A549 (cell line): ENCODE measurements around the gene GABBR2. TPM values are rescaled to one million over a fixed set of nuclear protein-coding genes. Genes with fewer than 3 reads are reported as not detected.

ENCODE experiments used
- ATAC-seq, 2 experiments: fragments of 200-7000 bp in 1 of 2; fragments of >200 bp in 1 of 2; cut with Nextera tagmentation in 1 of 2; cut with Tn5 transposase in 1 of 2; 3 replicates each; pipeline versions ENCODE4 v1.8.0 to v1.9.1; 2018 to 2020; ENCODE audit warnings: mild to moderate bottlenecking in 1 of 2, moderate library complexity in 1 of 2
- CTCF ChIA-PET: fragments of 300-600 bp; sonication (Branson Sonifier 250); formaldehyde crosslinking; extraction: SDS; loops from one replicate; lab custom pipeline; 2021; ENCODE audit warnings: antibody characterized with exemption, inconsistent platforms; lab: Yijun Ruan, JAX
- POLR2A ChIA-PET: fragments of 350-600 bp; formaldehyde crosslinking; extraction: SDS; loops from one replicate; lab custom pipeline; 2021; ENCODE audit warnings: antibody characterized with exemption, inconsistent platforms; lab: Yijun Ruan, JAX
- DNase-seq, 2 experiments: peaks; one replicate each; pipeline versions ENCODE4 v3.0.0 to v3.0.0-alpha.2; 2011 to 2016; ENCODE audit warnings: low read depth in 1 of 2, low spot score in 1 of 2
- FAIRE-seq: peaks from 2 replicates; lab custom pipeline; 2011; peaks lifted over from hg19 to GRCh38; lab: Jason Lieb, UNC
- H3K27ac ChIP-seq, 2 experiments: fragments of >200 bp; sonication (Bioruptor Twin); formaldehyde crosslinking; 3 replicates each; pipeline ENCODE4 v1.5.1; 2016 to 2017
- H3K4me1 ChIP-seq: fragments of >200 bp; sonication (Bioruptor Twin); formaldehyde crosslinking; 3 replicates; pipeline ENCODE4 v1.6.1; 2016
- H3K4me2 ChIP-seq: fragments of >200 bp; sonication (Bioruptor Twin); formaldehyde crosslinking; 3 replicates; pipeline ENCODE4 v1.6.1; 2016
- H3K4me3 ChIP-seq: fragments of >200 bp; sonication (Bioruptor Twin); formaldehyde crosslinking; 3 replicates; pipeline ENCODE4 v1.5.1; 2016
- H3K9me3 ChIP-seq: fragments of >200 bp; sonication (Bioruptor Twin); formaldehyde crosslinking; 3 replicates; pipeline ENCODE4 v1.6.1; 2016
- ATOH8 ChIP-seq: fragments of 250-450 bp; sonication (Bioruptor Pico); IDR thresholded peaks from 2 replicates; pipeline ENCODE4 v1.5.0; 2020; ENCODE audit warnings: low read depth, mild to moderate bottlenecking, moderate library complexity
- CBX2 ChIP-seq: fragments of 200-600 bp; sonication (generic); IDR thresholded peaks from 2 replicates; pipeline ENCODE4 v1.6.1; 2016; ENCODE audit warnings: low read depth, mild to moderate bottlenecking, borderline replicate concordance
- CHD4 ChIP-seq: fragments of 200-600 bp; sonication (generic); IDR thresholded peaks from 2 replicates; pipeline ENCODE4 v1.6.1; 2016; ENCODE audit warnings: antibody characterized with exemption, mild to moderate bottlenecking, borderline replicate concordance
- EHF ChIP-seq: fragments of 250-450 bp; sonication (Bioruptor Pico); IDR thresholded peaks from 2 replicates; pipeline ENCODE4 v1.5.0; 2020; ENCODE audit warnings: mild to moderate bottlenecking
- EHMT2 ChIP-seq: fragments of 200-600 bp; sonication (generic); IDR thresholded peaks from 2 replicates; pipeline ENCODE4 v1.6.1; 2016; ENCODE audit warnings: antibody characterized with exemption, low read depth, mild to moderate bottlenecking, moderate library complexity
- EP300 ChIP-seq, 2 experiments: fragments of >200 bp; sonication (Bioruptor Twin); formaldehyde crosslinking; IDR thresholded peaks; 2 replicates in 1 of 2; 3 replicates in 1 of 2; pipeline ENCODE4 v1.6.1; 2016 to 2017
- ESRRA ChIP-seq: fragments of 150-350 bp; IDR thresholded peaks from 2 replicates; pipeline ENCODE4 v1.6.1; 2014; ENCODE audit warnings: mild to moderate bottlenecking, low read length, borderline replicate concordance
- FOSL2 ChIP-seq, 2 experiments: fragments of 450-650 bp in 1 of 2; fragments of >200 bp in 1 of 2; sonication (Bioruptor Twin) in 1 of 2; formaldehyde crosslinking; IDR thresholded peaks; 2 replicates each; pipeline versions ENCODE4 v1.5.0 to v1.6.1; 2016 to 2020; ENCODE audit warnings: mild to moderate bottlenecking in 1 of 2, moderate library complexity in 1 of 2
- FOXS1 ChIP-seq: fragments of 250-450 bp; sonication (Bioruptor Pico); IDR thresholded peaks from 2 replicates; pipeline ENCODE4 v1.5.0; 2020; ENCODE audit warnings: mild to moderate bottlenecking, moderate library complexity
- HOXB5 ChIP-seq: fragments of 250-450 bp; sonication (Bioruptor Pico); IDR thresholded peaks from 2 replicates; pipeline ENCODE4 v1.5.0; 2020; ENCODE audit warnings: mild to moderate bottlenecking, moderate library complexity
- JUN ChIP-seq, 2 experiments: fragments of >200 bp; sonication (Bioruptor Twin); formaldehyde crosslinking; IDR thresholded peaks; 2 replicates in 1 of 2; 3 replicates in 1 of 2; pipeline ENCODE4 v1.6.1; 2016 to 2017
- JUNB ChIP-seq: fragments of >200 bp; sonication (Bioruptor Twin); formaldehyde crosslinking; IDR thresholded peaks from 2 replicates; pipeline ENCODE4 v1.6.1; 2016
- MAZ ChIP-seq: fragments of 150-350 bp; IDR thresholded peaks from 2 replicates; pipeline ENCODE4 v1.6.1; 2014; ENCODE audit warnings: antibody characterized with exemption, low read depth, low read length, borderline replicate concordance
- NR3C1 ChIP-seq: fragments of >200 bp; sonication (Bioruptor Twin); formaldehyde crosslinking; IDR thresholded peaks from 3 replicates; pipeline ENCODE4 v1.6.1; 2017
- RARB ChIP-seq: fragments of 250-450 bp; sonication (Bioruptor Pico); IDR thresholded peaks from 2 replicates; pipeline ENCODE4 v1.8.0; 2021; ENCODE audit warnings: mild to moderate bottlenecking, moderate library complexity
- REST ChIP-seq: fragments of 200-600 bp; sonication (generic); IDR thresholded peaks from 2 replicates; pipeline ENCODE4 v1.6.1; 2016; ENCODE audit warnings: antibody characterized with exemption, mild to moderate bottlenecking, moderate library complexity
- RNF2 ChIP-seq: fragments of 200-600 bp; sonication (generic); IDR thresholded peaks from 2 replicates; pipeline ENCODE4 v1.6.1; 2016; ENCODE audit warnings: low read depth, mild to moderate bottlenecking, antibody characterized with exemption, moderate library complexity, borderline replicate concordance
- TP53 ChIP-seq: fragments of 250-450 bp; sonication (Bioruptor Pico); IDR thresholded peaks from 2 replicates; pipeline ENCODE4 v1.5.0; 2021; ENCODE audit warnings: mild to moderate bottlenecking, moderate library complexity
- ZC3H11A ChIP-seq: fragments of 450-650 bp; IDR thresholded peaks from 2 replicates; pipeline ENCODE4 v1.6.1; 2014; ENCODE audit warnings: antibody characterized with exemption, mild to moderate bottlenecking
- ZFP36 ChIP-seq: fragments of 450-650 bp; IDR thresholded peaks from 2 replicates; pipeline ENCODE4 v1.6.1; 2014; ENCODE audit warnings: borderline replicate concordance; ENCODE audit not compliant: partially characterized antibody
- ZNF302 ChIP-seq: fragments of 250-450 bp; sonication (Bioruptor Pico); IDR thresholded peaks from 2 replicates; pipeline ENCODE4 v1.9.0; 2021; ENCODE audit warnings: inconsistent platforms, mild to moderate bottlenecking, moderate library complexity
- WGBS: methylation state at CpG from one replicate; pipeline ENCODE4 v1.1.6; 2017; ENCODE audit errors: missing lambda C conversion rate; 5-methylcytosine and 5-hydroxymethylcytosine counted together
- polyA plus RNA-seq, 4 experiments: library from polyadenylated mRNA; depleted of rRNA in 3 of 4; stranded (reverse); fragments of >200 nt; fragmentation: RNase III in 1 of 4; extraction: RNeasy Plus Mini Kit Qiagen cat#74134 plus additional on column Dnase treatment in 1 of 4; gene quantifications; 2 replicates in 3 of 4; 3 replicates in 1 of 4; pipeline ENCODE4 v1.2.3, GENCODE V29; 2011 to 2017

The GABBR2 gene
- polyA plus RNA-seq, 2 of the 4 experiments (the other 2 are of a cell fraction) = 0.08 to 0.57 TPM

GRCh38 chr9:98479967-98480847 lies 228.5 kb downstream of the GABBR2 start:
- Histone ChIP-seq H3K27ac (peak overlapping the region; percentile 69 to 85), H3K4me1 (peaks cover 29% of the 10 kb centered on the region), H3K4me3 (no peak overlapping the region), H3K9me3 (no peaks in the 10 kb centered on the region), H3K4me2 (peak overlapping the region; percentile 50)
- 31% methylated on average over 5 of the region's 5 CpGs for WGBS
- CTCF ChIA-PET = interaction anchor here (0.7 to 2.1 kb wide), 7 partner anchors 8 to 342 kb away, joined by 3 to 6 read pairs (median 3); no protein-coding TSS in a partner anchor
- DNase-seq (peak; percentile 49 to 85), FAIRE-seq (no peak), ATAC-seq (peak; percentile 88 to 91)
- POLR2A ChIA-PET = interaction anchor here (1.0 to 1.5 kb wide), 2 partner anchors 105 to 106 kb away, joined by 3 read pairs; no protein-coding TSS in a partner anchor
- no peak for TF ChIP-seq REST
- no peak for TF ChIP-seq RNF2
- no peak for TF ChIP-seq EHF (CRISPR knock-in tag)
- no peak; the same call in 1 of the 2 replicates for TF ChIP-seq FOSL2 (IDR thresholded peaks at IDR 0.05)
- peak; percentile 71 for TF ChIP-seq FOSL2 (CRISPR knock-in tag; IDR thresholded peaks at IDR 0.05)
- TF ChIP-seq JUNB = peak; percentile 60
- TF ChIP-seq MAZ = no peak
- TF ChIP-seq TP53 = no peak
- no peak for TF ChIP-seq RARB (CRISPR knock-in tag)
- TF ChIP-seq ZNF302 (CRISPR knock-in tag) = no peak
- no peak for TF ChIP-seq NR3C1
- TF ChIP-seq ZFP36 = no peak
- peak in 1 of 2 experiments; percentile 39; a peak in 1 of 5 replicates for TF ChIP-seq EP300 (IDR thresholded peaks at IDR 0.05)
- TF ChIP-seq CHD4 = no peak
- TF ChIP-seq JUN (IDR thresholded peaks at IDR 0.05) = 0 out of 5 replicates have a peak, but pooled peaks of 1 of the 2 experiments have one; percentile 41

GRCh38 chr9:98479449-98479848 lies 229.3 kb downstream of the GABBR2 start:
- Histone ChIP-seq H3K4me2 (peak overlapping the region; percentile 50), H3K27ac (peak overlapping the region; percentile 69 to 85), H3K4me3 (no peak overlapping the region), H3K9me3 (no peaks in the 10 kb centered on the region), H3K4me1 (peaks cover 29% of the 10 kb centered on the region)
- 66% methylated on average over 8 of the region's 8 CpGs for WGBS
- DNase-seq = peak in 1 of 2 experiments; percentile 7
- POLR2A ChIA-PET = no interaction called here
- CTCF ChIA-PET = interaction anchor here (0.7 to 1.2 kb wide), 4 partner anchors 9 to 343 kb away, joined by 3 read pairs; no protein-coding TSS in a partner anchor
- TF ChIP-seq FOXS1 (CRISPR knock-in tag) (no peak), EHMT2 (no peak), RARB (CRISPR knock-in tag) (no peak), ESRRA (no peak), NR3C1 (no peak), HOXB5 (no peak), RNF2 (no peak), REST (no peak), ZFP36 (no peak), CHD4 (no peak), ATOH8 (CRISPR knock-in tag) (no peak), CBX2 (no peak), ZC3H11A (no peak)
- no peak; a peak in 1 of 6 replicates for ATAC-seq
- no peak for FAIRE-seq
